ENCODE results near the gene LIME1.

Gene LIME1

DNA sequence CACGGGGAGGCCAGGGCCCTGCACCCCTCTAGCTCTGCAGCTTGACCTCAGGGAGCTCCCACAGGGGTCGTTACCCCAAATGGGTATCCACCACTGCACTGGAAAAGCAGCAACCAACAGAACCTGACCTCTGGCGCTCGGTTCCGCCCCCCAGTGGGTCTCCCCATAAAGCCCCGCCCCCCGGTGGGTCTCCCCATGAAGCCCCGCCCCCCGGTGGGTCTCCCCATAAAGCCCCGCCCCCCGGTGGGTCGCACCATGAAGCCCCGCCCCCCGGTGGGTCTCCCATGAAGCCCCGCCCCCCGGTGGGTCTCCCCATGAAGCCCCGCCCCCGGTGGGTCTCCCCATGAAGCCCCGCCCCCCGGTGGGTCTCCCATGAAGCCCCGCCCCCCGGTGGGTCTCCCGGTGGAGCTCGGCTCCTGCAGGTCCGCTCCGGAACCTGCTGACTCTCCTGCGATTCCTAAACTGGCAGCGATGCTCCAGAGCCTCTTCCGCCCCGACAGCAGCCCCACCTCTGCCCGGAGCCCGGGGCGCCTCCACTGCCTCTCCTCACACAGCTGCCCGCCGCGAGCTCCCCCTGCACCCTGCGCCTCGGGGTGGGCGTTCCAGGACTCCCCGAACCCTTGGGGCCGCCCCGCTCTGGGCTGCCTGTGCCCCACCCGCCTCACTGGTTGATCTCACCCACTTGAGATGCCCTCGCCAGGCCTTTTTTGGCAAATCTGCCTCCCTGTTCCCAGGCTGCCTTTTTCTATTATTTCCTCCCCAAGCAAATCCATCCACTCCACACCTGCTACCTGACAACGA, 15.2 kb downstream of the LIME1 start:
- no peak for DNase-seq

DNA sequence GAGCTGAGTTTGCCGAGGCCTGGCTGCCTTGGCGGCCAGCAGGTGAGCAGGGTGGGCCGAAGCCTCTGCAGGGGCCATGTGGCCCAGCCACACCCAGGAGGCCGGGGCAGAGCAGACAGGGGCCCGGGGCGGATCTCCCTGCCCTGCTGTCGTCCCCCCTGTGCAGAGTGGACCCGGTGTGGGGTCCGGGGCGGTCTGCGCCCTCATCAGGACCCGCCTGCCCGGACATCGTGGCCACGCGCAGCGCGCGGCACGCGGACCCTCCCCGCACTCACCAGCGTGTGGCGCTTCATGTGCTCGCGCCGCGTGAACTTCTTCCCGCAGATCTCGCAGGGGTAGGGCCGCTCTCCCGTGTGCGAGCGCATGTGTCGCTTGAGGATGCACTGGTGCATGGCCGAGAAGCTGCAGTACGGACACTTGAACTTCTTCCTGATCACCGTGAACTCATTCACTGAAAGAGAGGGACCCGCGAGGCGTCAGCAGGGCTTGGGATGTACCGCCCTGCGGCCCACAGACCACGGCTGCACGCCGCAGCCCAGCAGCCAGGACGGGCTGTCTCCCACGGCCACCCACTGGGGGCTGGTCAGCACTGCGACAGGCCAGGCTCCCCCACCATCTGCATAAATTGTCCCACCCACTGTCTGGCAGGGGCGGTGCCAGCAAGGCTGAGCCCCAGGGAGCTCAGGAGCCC, 16.1 kb downstream of the LIME1 start:
- DNase-seq: no peak

DNA sequence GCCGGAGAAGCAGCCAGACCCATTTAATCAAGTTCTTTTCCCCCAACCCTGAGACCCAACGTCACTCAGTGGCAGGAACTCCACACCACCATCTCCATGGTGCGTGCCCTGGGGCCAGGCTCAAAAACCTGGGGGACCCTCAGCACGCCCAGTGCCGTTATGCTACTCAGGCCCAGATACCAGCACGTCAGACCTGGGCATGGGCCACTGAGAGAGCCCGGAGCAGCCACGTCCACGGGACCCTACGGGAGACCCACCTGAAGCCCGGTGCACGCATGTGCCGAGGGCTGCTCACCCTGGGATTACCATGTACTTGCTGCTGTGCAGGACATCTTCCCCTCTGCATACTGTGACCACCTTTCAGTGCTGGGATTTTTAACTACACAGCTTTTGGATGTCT, 16.9 kb downstream of the LIME1 start:
- no peak for DNase-seq

DNA sequence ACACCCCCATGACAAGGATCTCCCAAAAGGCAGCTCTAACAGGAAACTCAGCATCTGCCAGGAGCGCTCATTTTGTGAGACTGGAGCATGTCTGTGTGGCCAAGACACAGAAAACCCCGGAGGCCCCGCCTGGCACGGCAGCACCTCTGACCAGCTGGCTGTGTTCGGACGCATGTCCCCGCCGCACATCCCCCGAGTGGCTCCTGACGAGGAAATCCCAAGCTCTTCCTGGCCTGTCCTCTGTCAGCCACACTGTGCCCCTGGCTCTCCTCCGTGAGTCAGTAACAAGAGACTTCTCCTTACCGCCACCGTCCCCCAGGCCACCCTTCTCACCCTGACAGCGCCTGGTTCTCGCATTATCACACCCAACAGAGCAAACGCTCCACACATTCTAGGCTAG, 17.5 kb downstream of the LIME1 start:
- no peak for DNase-seq

DNA sequence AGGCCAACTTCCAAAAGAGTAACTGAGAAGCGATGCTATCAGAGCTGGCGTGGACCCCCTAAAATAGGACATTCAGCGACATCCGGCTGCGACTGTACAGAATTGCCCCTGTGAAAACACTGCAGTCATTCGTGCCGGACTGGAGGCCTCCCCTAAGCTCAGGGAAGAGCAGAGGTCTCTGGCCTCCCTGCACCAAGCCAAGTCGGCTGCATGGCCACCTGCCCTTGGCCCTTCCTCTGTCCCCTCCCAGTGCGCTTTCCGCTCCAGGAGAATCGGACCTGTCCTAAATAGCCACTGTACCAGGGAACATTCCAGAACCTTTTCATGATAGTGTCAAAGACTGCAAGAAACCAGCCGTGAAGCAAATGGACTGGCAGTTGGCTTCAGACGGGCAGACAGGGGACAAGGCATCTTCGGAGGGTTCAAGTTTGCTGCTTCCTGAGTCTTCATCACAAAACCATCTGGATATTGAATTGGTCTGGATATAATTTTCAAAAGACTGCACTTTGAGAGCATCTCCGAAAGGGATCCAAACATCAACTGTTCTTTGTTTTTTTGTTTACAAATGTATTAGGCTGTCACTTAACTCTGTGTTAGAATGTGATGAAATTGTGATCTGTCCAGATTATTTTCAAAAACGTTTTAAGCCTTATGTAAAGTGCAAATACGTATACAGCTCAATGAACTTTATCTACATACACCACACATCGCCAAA, 19.6 kb downstream of the LIME1 start:
- no peak for DNase-seq

DNA sequence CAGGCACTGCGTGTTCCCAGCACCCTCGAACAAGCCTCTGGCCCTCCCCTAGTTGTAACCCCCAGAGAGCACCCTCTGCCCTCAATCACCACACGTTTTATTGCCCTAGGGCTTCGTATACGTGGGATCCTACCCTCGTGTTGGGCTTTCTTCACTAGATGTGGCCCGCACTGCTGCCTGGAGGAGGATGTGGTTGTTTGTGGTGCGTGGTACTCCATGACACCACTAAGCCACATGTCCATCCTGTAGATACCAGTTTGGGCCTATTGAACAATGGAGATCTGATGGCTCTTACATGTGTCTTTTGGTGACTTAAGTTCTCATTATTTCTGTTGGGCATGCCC, 20.2 kb downstream of the LIME1 start:
- no peak for DNase-seq

DNA sequence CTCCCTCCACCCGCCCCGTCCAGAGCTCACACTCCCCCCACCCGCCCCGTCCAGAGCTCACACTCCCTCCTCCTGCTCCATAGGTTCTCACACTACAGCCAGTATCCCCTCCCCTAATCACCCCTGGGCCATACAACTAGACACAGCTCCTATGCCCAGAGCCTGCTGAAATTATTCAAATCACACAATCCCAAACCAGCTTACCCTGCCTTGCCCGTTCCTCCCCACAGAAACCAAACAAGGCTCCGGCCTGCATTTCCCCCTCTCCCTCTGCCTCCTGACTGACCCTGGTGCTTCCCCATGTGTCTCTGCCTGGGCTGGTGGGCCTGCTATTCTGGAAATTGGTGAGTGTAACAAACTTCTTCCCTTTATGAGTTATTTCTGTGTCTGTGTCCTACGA, 21.7 kb downstream of the LIME1 start:
- no peak for DNase-seq

DNA sequence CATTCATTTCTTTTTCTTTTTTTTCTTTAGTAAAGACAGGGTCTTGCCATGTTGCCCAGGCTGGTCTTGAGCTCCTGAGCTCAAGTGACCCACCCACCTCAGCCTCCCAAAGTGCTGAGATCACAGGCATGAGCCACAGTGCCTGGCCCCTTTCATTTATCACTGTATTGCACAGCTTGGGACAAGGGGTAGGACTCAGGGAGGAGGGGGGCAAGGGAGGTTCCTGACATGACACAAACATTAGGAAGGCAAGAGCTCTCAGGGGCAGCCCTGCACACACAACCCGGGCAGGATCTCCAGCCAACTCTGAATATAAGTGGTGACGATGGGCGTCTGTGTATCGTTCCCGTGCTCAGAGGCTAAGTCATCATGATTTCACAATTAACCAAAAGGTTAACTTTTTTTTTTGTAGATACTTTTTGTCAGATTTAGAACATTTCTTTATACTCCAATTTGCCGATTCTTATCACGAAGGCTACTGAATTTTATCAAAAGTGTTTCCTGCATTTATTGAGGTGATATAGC, 23.0 kb downstream of the LIME1 start:
- no peak for DNase-seq

DNA sequence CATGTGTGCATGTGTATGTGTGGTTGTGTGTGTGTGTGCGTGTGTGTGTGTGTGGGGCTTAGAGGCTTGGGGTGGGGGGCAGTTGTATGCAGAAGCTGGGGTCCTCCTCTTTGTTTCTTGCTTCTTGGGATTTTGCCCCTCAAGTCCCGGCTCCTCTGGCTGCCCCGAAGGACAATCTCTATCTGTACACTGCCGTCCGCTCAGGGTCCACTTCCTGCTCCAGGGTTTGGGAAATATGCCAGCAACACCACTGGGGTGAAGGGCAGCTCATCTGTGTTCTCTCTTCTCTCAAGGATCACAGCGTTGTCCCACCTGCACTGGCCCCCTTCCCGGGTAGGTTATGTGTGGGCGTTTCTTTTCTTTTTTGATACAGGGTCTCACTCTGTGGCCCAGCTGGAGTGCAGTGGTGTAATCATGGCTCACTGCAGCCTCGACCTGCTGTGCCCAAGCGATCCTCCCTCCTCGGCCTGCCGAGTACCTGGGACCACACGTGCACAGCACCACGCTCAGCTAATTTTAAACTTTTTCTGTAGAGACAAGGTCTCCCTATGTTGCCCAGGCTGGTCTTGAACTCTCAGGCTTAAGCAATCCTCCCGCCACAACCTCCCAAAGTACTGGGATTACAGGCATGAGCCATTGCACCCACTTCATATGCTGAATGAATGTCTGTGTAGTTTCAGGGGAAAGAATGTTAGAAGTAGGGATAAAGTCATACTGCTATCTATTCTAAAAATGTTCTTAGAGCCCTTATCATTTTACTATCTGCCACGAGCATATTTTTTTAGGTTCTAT, 28.8 kb downstream of the LIME1 start:
- DNase-seq: no peak

DNA sequence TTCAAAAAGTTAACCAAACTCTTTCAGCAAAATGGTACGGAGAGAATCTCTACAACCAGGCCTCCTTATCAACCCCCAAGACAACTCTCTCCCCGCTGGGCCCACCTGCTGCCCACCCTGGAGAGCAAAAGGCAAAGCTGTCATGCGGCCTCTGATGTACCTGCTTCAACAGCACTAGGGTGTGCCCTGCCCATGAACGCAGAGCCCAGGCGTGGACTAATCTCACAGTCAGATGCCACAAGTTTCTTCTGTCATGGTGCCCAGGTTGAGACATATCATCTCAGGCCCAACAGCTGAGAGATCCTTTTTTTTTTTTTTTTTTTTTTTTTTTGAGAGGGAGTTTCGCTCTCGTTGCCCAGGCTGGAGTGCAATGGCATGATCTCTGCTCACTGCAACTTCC, 29.4 kb downstream of the LIME1 start:
- DNase-seq: no peak

DNA sequence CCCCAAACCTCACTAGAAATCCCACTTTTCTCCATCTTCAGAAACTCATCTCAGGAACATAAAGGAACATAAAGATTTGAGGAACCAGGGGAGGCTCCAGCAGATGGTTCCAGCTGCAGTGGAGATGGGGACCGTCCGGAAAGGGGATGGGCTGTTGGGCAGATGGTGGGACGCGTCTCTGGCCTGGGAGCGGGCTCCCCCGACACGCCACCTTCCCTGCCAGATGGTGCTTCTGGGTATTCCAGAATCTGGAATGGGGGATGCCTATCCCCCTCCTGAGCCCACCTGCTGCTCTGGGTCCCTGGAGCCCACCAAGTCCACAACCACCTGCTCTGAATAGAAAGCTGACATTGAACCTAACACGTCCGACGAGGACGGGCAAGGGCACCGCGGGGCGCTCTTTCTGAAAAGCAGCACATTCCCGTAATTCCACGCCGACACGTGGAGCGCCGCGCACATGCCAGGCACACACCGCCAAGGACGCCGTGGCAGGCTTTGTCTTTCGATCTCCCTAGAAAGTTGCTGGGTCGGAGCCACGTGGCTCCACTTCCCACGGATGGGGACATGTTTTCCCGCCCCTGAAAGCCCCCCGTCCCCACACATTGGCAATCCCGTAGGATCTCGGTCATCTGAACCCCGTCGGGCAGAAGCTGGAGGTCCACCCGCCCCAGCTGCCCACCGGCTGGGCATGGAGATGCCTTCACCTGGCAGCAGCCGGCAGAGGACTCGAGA, 30.4 kb downstream of the LIME1 start:
- no peak for DNase-seq

DNA sequence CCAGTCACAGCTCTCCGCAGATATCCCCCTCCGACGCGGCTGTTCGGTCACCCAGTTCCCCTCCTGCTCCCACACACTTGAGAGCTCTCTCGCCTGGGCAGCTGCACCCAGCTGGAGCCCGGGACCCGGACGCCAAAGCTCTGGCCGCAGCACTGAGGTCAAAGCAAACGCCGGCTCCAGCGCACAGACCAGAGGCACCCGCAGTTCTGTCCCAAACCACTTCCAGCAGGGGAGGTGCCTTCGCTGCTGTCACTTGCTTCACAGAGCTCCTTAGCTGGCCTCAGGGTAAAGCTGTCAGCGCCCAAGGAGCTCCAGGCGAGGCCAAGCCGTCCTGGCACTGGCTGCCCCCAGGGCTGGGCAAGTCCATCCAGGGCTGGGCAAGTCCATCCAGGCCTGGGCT, 31.0 kb downstream of the LIME1 start:
- no peak for DNase-seq

DNA sequence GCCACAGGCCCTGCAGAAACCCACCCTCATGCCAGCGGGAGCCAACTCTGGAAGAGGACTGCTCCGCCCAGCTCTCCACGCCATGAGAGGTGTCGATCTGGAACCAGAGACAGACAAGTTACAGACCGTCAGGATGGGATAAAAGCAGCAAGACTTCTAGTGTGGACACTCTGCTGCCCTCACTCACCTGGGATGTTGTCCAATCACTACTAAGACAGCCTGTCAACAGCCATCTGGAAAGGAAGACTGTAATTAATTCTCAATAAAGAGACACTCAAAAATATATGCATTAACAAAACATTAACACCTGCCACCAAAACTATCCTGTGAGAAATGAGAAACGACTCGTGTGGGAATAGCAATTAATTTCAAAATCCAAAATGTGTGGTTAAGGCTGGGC, 31.4 kb downstream of the LIME1 start:
- DNase-seq: no peak

DNA sequence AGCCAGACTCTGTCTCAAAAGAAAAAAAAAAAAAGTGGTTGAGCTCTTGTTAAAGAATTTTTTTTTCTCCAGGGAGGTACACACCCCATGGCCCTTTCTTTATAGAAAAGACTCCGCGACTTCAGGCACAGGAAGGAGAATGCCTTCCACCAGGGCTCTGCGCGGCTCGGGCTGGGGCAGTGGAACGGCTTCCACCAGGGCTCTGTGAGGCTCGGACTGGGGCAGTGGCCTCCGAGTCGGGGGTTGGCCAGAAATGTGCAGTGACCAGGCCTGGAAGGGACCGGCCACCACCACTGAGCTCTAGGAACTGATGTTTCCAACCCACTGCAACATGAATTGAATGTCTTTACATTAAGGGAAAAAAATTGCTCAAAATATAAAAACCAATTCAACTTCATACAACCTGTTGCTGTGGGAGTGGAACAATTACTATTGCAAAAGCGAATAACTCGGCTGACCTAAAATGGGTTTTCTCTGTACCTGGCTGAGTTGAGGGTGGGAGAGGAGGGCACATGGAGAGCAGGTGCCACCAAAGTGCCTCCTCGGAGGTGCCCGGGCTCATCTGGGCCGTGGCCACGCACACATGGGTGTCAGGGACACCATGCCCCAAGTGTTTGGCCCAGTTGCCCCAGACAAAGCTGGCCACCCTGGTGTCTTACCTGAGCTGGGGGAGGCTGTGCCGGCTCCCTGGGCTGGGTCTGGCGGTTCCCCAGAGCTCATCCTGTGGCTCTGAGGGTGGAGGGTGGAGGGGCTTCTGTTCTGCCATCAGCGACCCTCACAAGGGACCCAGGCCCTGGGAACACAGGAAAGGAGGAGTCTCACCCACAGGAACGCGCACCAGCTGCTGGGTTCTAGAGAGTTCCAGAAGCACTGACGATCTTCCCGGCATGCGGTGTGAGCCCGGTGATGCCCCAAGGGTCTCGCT, 32.4 kb downstream of the LIME1 start:
- no peak for DNase-seq

DNA sequence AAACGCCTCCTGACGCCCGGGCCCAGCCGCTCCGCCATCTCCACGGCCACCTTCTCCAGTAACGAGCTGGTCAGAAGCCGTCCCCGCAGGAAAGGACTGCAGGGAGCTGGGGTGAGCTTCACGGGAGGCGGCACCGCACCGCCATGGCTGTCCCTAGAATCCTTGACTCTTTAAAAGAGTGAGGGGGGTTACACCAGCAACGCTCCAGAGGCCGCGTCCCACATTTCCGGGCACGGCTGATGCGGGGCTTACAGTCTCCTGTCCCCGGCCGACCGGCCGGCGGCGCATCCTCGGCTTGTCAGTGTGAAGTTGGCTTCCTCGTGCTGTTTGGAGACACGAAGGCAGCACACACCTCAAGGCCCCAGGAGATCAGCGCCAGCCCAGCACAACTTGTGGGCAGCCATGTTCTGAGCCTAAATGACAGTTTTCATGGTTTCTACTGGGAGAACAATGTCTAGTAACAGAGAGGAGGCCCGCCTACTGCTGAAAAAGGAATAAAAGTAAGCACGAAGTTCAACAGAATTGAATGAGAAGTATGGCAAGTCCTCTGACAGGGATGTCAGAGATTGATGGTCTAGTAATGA, 33.5 kb downstream of the LIME1 start:
- DNase-seq: no peak

DNA sequence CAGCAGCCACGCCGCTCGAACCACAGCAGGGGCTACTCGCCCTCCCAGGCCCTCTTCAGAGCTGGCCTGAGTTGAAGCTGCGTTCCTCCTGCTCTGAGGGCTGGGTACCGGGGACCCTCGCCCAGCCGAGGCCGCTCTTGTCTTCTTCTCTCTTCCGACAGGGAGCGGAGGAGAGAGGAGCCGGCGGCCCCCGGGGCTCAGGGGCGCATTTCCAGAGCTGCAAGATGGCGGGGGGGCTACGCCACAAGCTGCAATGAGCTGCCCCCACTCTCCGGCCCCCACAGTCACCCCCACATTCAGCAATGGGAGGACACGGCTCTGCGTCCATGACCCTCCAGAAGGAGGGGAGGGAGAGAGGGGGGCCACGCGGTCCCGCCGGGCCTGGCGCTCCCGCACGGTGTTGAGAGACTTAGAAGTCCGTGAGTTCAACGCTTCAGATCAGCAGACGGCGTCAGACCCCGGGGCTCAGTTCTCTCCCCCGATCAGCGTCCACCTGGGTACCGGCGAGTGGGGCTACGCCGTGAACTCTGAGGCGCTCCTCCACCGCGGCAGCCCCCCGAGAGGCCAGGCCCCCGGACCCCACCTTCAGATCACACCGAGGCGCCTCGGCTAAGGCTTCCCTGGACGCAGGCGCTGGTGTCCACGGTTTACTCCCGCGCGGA, 34.7 kb downstream of the LIME1 start:
- DNase-seq: no peak

DNA sequence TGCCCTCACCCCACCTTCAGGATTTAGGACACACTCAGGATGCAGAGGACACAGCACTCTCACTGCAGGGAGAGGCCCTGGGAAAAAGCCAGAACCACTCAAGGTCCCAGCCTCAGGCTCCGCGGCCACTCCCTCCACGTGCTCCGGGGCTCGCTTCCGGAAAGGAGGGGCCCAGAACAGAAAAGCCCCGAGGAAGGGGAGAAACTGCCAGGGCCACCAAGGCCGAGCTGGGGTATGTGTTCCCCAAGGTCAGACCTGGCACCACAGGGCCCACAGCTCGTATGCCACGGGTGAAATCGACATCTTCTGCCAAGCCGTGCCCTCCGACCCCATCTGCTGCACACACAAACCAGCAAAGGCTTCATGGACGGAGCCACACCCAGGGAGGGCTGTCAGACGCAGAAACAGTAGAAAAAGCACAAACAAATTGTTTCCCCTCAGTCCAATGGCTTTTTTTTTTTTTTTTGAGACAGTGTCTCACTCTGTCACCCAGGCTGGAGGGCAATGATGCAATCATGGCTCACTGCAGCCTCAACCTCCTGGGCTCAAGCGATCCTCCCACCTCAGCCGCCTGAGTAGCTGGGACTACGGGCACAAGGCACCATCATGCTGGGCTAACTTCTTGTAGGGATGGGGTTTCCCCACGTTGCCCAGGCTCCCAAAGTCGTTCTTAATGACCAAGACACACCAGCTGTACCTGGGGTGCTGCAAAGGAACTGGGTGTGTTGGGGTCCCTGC, 36.5 kb downstream of the LIME1 start:
- DNase-seq: no peak

DNA sequence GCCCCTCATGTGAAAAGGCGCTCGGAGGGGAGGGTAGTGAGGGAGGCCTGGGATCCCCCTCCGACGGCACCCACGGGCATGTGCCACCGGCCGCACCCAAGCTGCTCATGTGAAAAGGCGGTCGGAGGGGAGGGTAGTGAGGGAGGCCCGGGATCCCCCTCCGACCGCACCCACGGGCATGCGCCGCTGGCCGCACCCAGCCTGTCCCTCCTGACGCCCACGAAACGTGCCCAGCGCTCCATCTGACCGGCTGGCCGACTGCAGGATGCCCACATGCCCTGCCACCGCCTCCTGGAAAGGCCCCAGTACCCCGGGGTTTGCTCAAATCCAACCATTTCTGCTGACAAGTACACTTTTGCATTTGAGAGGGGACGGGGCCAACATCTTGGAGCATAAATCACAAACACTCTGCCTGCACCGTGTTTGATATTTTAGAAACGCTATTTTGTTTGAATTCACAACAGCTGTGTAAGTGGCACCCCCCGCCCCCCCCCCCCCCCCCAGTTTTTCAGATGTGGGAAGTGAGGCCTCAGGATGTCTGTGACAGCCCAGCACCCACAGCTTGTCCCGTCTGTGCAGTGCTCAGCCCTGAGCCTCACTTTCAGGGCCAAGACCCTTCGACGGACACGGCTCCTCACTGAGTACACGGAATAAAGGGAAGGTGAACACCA, 37.2 kb downstream of the LIME1 start:
- DNase-seq: no peak

DNA sequence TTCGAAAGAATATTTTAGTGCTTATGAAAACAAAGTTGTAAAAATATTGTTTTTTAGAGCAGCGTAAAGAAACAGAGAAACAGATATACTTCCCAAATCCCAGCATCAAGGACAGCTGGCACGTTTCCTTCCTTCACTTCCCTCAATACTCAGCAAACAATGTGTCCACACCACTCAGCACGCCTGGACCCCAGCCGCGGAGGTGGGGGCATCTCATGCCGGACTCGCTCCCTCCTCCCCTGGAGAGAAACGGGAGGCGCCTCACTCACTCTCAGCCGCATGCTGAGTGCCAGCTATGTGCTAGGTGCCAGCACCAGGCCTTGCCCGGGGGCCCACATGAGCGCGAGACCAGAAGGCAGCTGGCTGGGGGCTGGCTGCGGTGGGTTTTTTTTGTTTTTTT, 37.8 kb downstream of the LIME1 start:
- no peak for DNase-seq

Data from activated CD4-positive, CD25-positive, alpha-beta regulatory T cell (primary cell).